NCI-H510A (cell line): ENCODE measurements around the gene GBP2.
"Not testable (repeated sequence)": the region's sequence is repeated elsewhere in the genome, so short reads cannot be mapped to it uniquely, and the experiment has no call there.

Experiments used
- DNase-seq: peaks from one replicate; lab custom pipeline; 2025; lab: John Stamatoyannopoulos, UW

GBP2 gene, protein sequence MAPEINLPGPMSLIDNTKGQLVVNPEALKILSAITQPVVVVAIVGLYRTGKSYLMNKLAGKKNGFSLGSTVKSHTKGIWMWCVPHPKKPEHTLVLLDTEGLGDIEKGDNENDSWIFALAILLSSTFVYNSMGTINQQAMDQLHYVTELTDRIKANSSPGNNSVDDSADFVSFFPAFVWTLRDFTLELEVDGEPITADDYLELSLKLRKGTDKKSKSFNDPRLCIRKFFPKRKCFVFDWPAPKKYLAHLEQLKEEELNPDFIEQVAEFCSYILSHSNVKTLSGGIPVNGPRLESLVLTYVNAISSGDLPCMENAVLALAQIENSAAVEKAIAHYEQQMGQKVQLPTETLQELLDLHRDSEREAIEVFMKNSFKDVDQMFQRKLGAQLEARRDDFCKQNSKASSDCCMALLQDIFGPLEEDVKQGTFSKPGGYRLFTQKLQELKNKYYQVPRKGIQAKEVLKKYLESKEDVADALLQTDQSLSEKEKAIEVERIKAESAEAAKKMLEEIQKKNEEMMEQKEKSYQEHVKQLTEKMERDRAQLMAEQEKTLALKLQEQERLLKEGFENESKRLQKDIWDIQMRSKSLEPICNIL

DNA sequence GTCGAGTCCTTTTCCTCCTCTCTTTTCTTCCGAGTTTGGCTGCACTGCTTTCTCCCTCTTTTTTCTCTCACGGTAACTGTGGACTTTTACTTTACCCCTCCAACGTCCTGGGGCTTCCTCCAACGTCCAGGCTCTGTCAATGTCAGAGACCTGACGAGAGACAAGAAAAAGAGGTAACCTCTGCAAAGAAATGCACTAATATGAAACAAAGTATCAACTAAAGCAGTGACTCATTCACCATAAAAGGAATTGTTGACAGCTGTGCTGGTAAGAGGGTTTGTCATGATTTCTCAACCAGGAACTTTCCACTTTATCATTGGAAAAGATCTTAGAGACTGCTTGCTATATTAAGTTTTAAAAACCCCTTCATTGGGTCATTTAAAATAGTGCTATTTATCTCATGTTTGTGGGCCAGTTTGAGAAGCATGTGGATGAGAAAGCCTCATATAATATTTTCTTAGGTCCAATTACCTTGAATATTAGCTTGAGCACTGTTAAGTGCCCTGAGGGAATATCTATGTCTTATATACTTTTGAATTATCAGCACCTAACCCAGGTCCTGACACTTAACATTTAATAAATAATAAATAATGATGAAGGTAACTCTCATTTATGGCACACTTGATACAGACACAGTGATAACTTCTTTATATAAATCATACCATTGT, at the start of gene GBP2:
TSS of gene GBP2 (minus strand) at position 202 of the 668 bp plus-strand sequence. CDS start 4,148 bp downstream, outside the sequence.
- DNase-seq: no peak

DNA sequence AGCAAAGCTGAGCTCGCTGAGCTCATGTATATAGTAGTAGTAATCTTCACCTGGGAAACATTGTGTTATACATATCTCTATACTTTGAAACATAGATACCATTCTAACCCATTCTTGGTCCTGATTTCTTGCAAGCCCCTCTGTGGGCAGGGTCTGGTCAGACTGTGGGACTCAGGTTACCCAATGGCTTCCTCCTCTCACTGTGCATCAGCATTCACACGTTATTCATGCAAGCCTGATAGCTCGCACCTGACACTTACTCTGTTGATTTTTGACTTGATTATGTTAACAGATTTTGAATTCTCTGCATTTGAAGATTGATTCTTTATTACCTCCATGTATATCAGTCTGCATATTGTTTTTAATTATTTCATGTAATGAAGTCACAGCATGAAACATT, 48.6 kb upstream of the GBP2 start:
- no peak for DNase-seq

DNA sequence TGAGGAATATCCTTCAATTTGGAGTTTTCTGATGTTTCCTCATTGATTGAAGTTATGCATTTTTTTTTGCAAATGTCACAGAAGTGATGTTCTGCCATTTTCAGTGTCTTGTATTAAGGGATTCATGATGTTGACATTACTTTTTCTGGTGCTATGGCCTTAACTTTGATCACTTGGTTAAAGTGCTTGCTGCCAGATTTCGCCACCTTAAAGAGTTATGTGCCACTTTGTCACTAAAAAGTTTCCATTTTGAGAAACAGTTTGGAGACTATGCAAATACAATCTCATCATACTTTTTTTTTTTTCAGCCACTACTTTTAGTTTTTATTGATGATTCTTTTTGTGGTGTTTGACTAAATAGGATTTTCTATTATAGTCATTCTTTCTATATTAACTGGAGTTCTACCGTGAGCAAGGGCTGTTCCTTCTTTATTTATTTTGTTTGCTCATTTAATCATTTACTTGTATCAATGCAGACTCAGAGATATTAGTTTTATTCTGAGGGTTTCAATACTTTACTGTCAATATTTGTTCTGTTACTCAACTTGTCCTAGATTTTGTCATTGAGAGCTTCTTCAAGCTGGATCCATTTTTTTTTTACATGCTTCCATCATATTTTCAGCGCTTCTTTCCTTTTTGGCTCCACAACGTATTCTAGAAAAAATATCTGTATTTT, 46.7 kb upstream of the GBP2 start:
- DNase-seq: no peak

DNA sequence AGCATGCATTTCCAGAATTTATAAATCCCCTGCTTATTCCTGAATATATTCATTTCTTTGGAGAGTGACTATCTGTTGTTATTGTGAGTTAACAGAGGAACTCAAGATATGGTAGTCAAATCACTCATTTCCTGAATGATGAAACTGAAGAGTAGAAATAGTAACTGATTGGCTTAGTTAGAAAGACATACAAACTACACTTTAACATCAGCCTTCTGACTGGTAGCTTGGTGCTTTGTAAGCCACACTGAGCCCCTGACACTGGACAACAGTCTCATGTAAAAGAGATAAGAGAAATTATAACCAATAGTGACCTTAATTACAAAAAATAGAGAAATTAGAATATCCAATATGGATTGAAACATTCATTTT, 45.1 kb upstream of the GBP2 start:
- DNase-seq: no peak

DNA sequence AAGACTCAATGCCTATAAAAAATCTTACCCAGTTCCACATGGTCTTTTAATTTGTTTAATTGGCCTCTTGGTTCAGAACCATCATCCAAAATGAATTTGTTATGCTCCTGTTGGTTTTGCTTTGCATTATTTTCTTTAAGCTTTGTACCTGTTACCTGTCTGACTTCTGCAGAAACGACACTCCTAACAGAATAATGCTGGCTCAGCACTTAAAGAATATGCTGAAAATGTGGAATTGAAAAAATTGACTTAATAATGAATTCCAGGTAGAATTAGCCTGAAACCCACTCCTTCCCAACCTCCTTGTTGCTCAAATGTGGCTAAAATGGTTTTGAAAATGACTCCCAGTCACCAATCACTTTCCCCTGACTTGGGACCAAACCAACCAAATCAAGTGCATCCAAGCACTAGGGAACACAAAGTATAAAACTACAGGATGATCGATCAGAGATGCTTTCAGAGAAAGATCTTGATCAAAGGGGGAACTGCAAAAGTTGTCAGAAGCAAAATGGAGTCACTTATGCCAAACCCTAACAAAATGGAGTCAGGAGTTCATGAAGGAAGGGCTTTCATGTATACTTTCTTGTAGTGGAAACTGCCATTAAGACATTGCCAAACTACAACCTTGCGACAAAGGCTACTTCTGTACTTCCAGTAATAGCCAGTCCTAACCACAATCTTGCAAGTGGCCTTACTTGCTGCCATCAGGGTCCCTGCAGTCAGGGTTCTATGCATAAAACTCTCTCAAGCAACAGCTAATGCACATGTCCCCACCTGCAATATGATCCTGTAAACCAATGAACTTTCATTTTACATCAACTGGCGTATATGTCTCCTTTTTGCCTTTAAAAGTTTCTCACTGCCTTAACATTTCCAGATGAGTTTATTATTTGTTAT, 44.5 kb upstream of the GBP2 start:
- DNase-seq: no peak

DNA sequence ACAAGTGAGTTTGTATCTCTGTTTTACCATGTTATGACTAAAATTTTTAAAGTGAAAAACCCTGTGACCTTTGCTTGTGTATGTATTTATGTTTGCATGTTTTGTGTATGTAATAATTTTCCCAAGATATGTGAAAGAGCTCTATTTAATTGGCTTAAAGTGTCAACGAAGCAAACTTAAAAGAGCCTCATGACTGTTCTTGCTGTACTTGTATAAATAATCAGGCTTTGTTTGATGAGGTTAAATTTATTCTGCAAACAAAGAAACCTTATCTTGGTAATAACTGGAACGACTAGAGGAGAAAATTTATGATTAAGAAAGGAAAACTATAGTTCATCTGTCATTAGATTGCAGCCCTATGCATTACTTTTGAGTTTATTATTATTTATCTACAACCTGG, 43.3 kb upstream of the GBP2 start:
- DNase-seq: no peak

DNA sequence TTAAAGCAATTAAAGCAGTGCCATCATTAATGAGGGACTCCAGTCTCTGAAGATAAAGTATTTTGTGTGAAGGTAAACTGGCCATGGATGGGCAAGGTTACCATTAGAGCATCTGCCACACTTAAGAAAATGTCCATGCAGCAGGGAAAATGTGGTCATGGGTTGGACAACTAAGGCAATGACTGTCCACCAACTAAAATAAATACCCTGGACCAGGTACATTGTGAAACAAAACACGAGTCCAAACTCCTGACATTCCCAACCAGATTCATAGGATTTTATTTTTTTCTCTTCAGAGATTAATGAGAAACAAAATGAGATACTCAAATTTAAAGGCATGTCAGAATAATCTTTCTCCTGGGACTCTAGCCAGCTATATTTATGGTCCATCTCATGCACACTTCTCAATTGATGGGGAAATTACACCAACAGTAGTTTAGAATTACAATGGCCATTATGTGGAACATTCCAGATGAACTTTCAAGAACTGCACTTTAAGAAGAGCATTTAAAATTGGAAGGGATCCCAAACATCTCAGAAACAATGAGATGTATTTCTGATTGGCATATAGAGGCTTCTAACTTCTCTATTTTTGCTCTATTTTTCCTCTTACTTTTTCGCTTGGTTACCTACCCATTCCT, 41.8 kb upstream of the GBP2 start:
- DNase-seq: no peak

DNA sequence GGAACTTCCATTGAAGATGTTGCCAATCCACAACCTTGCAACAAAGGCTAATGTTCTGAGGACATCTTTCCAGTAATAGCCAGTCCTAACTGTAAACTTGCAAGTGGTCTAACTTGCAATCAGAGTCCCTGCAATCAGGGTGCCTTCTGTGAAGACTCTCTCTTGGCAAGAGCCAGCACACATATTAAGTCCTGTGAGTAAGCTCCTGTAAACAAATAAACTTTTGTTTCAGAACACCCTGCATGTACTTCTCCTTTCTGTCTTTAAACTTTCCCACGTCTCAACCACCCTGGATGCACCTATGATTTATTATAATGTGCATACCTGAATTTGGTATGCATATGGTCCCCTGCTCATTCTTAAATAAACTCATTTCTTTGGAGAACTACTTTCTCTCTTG, 40.8 kb upstream of the GBP2 start:
- DNase-seq: no peak

DNA sequence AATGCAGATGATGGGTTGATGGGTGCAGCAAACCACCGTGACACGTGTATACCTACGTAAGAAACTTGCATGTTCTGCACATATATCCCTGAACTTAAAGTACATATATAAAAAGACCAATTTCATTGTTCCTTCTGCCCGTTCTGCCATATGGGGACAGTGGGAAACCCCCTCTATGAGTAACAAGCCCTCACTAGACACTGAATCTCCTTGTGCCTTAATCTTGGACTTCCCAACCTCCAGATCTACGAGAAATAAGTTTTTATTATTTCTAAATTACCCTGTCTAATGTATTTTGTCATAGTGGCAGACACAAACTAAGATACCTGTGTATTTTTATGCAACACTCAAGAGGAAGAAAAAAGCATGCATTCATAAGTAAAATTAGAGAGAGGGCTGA, 39.9 kb upstream of the GBP2 start:
- no peak for DNase-seq

DNA sequence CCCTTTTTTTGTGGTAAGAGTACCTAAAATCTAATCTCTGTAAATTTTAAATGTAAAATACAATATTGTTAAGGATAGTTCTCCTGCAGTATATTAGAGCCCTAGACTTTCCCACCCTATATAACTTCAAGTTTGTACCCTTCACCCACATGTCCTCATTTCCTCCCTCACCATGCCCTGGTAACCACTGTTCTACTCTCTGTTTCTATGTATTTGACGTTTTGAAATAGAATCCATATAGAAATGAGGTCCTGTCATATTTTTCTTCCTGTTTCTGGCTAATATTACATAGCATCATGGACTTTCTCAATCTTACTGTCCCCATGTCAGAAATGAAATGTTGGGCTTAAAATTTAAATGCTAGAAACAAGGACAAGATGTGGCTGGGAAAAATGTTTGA, 25.1 kb upstream of the GBP2 start:
- no peak for DNase-seq

DNA sequence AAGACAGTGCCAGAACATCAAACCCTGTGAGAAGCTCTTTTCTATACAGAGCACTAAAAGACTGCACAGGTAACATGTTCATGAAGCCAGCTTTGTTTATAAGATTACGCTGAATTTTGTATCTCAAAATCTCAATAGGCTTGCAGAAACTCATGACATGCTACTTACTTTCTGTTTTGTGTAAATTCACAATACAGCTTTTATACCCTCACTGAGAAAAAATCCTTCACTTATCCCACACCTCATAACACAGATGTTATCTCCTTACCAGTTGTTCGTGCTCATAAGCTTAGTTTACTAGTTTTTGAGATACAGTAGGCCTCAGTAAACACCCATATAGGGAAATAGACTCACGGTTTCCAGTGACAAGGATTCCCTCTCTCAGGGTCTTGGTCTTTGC, 24.1 kb upstream of the GBP2 start:
- DNase-seq: no peak

DNA sequence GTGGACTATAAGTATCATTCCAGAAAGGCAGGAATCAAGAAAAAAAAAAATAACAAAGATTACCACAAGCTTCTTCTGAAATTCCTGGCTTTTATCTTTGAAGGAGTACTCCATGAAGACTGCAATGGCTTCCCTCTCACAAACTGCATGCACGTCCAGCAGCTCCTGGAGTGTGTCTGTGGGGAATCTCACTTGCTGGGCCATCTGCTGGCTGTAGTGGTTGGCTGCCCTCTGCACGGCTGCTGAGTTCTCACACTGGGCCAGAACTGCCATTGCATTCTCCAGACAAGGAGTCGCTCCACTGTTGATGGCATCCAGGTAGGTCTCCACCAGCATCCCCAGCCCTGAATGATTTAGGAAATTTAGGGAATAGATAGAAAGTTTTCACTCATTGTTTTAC, 23.3 kb upstream of the GBP2 start:
- no peak for DNase-seq

DNA sequence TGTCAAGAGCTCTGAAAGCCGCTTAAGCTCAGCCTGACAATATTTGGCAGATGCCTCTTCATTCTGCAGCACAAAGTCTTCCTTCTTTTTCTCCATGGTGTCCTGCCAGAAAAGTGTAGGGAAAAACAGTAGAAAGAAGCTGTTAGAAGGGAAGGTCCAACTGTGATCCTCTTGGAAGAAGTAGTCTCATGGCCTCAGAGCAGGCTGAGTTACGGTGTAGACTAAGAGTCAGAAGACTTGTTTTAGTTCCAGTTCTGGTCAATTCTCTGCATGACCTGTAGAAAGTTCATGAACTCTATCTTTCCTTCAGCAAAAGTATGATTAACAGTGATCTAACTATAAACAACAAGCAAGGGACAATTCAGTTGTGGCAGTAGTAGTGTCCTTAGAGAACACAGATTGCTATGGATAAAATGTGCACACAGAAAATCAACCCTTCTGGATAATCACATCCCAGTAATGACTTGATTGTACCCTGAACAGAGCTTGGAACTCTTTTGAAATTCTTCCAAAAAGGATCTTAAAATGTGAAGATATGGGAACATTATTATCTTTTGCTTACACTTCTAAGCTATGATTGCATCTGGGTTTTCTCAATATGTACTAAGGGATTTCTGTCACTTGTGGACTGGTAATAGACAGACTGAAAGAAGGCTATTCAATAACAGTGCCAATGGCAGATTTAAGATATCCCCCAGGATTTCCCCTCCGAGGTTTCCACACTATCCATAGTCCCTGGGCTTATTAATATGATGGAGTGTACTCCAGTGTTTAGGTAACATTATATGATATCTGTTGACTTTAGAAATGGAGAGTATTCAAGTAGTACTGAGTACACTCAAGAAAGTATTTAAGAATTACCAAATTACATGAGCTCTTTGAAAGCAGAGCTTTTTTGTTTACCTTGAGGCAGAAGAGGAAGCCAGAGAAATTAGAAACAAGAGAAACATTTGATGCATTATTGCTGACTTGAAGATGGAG, 22.1 kb upstream of the GBP2 start:
- DNase-seq: no peak

DNA sequence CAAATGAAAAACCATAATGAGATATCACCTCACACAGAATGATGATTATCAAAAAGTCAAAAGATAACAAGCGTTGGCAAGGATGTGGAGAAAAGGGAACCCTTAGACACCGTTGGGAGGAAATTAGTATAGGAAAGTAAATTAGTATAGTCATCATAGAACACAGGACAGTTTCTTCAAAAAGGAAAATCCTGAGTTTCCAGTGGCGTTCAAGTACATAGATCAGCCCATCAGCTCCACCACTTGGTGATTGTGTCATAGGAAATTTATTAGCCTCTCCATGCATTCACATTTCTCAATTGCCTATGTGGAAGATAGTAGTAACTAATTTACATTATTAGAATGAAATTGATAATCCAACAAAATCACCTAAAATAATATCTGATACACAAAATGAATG, 20.8 kb upstream of the GBP2 start:
- no peak for DNase-seq

DNA sequence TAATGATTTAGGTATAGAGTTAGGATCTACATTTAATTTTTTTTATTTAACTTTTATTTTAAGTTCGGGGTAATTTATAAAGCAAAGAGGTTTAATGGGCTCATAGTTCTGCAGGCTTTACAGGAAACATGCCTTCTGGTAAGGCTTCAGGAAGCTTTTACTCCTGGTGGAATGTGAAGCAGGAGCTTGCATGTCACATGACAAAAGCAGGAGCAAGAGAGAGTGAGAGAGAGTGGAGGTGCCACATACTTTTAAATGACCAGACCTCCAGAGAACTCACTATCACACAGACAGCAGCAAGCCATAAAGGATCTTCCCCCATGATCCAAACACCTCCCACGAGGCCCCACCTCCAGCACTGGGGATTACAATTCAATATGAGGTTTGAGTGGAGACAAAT, 17.6 kb upstream of the GBP2 start:
- DNase-seq: no peak

DNA sequence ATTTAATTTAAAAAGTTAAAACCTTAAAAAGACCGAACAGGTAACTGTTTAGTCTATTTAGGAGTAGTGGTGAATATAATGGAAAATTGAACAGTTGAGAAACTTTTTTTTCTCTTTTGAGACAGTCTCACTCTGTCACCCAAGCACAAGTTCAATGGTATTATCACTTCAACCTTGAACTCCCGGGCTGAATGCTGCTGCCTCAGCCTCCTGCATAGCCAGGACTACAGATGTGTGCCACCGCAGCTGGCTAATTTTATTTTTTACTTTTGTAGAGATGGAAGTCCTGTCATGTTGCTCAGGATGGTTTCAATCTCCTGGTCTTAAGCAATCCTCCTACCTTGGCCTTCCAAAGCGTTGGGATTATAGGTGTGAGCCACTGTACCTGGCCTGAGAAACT, 16.2 kb upstream of the GBP2 start:
- DNase-seq: no peak

DNA sequence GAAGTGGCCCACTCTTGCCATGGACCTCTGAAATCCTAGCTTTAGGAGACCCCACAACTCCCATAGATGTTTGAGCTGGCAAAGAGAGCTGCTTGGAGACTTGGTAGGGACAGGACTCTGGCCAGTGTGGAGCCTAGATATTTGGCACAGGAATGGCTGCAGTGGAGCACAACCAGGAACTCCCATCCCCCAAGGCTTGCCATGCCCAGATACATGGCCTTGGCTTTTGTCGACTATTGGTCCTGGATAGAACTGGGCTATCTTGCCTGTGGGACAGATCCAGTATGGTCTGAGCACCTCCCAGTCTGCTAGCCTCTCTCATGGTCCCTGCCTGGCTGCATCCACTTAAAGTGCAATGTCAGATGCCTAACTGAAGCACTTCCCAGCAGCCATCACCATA, 7.8 kb upstream of the GBP2 start:
- no peak for DNase-seq

DNA sequence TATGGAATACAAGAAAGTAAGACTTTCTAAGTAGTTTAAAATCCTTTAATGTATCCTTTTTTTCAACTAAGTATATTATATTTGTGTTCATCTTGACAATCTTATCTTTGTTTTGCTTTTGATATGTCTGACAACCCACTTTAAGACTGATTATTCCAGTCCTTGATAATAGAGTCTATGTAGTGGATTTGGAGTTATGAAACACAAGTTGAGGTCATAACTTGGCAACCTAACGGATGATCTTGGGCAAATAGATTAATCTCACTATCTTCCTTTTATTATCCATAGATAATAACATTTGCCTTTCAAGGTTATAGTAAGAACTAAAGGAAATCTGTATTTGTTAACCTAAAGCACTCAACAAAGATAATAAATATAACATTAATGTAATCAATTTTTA, 4.8 kb upstream of the GBP2 start:
- DNase-seq: no peak

DNA sequence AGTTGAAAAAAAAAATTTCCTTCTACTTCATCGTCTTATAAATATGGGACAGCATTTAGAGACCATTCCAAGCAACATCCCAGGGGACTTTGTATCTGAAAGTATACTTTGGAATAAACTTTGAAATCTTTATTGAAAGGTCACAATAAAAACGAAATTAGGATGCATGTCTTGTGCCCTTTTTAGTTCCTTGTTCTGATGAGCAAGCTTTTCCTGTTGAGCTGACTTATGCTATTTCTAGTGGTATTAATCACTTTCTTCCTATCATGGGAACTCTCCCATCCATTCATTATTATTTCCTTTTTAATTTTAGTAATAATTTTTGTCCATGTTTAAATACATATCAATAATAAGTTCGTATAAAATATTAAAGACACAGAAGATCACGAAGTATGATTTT, 4.0 kb upstream of the GBP2 start:
- no peak for DNase-seq

DNA sequence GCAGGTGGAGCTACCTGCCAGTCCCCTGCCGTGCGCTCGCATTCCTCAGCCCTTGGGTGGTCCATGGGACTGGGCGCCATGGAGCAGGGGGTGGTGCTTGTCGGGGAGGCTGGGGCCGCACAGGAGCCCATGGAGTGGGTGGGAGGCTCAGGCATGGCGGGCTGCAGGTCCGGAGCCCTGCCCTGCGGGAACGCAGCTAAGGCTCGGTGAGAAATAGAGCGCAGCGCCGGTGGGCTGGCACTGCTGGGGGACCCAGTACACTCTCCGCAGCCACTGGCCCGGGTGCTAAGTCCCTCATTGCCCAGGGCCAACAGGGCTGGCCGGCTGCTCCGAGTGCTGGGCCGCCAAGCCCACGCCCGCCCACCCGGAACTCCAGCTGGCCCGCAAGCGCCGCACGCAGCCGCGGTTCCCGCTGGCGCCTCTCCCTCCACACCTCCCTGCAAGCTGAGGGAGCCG, 2.1 kb upstream of the GBP2 start:
- not testable (repeated sequence) for DNase-seq
